SW480 (cell line): ENCODE data around the gene GMCL2.
A peak's percentile ranks its signal among the peaks of the same experiment; 100 is the strongest.

ENCODE experiments used
- DNase-seq: peaks from one replicate; pipeline ENCODE4 v3.0.0-alpha.2; 2016; ENCODE audit warnings: low spot score

GMCL2 gene

GRCh38 chr5:178177569-178177968 lies 9.6 kb downstream of the GMCL2 start:
- DNase-seq = no peak

- DNase-seq = no peak
Observed at GRCh38 chr5:178176791-178177190, 10.4 kb downstream of the GMCL2 start.

- DNase-seq = no peak
Observed at GRCh38 chr5:178174456-178174855, 12.7 kb downstream of the GMCL2 start.

GRCh38 chr5:178170455-178170854 lies 16.7 kb downstream of the GMCL2 start:
- DNase-seq = no peak

- DNase-seq = no peak
Observed at GRCh38 chr5:178165581-178165980, 21.6 kb downstream of the GMCL2 start.

GRCh38 chr5:178163772-178164735 lies 23.1 kb downstream of the GMCL2 start:
- DNase-seq = peak; percentile 80

- no peak for DNase-seq
Observed at GRCh38 chr5:178162481-178162880, 24.7 kb downstream of the GMCL2 start.

- no peak for DNase-seq
Observed at GRCh38 chr5:178160176-178160575, 27.0 kb downstream of the GMCL2 start.

- no peak for DNase-seq
Observed at GRCh38 chr5:178155065-178155464, 32.1 kb downstream of the GMCL2 start.

GRCh38 chr5:178153530-178154340 lies 33.4 kb downstream of the GMCL2 start, which contains the start of gene NHP2:
NHP2 (minus strand) TSS chr5:178153885; CDS start chr5:178153817, 68 bp downstream.
- peak; percentile 99 for DNase-seq

- DNase-seq = no peak
Observed at GRCh38 chr5:178152491-178153444, 34.4 kb downstream of the GMCL2 start.

GRCh38 chr5:178150977-178151734 lies 36.0 kb downstream of the GMCL2 start:
- DNase-seq = no peak

- no peak for DNase-seq
Observed at GRCh38 chr5:178149199-178149932, 37.8 kb downstream of the GMCL2 start.

- no peak for DNase-seq
Observed at GRCh38 chr5:178147406-178147805, 39.8 kb downstream of the GMCL2 start.

- DNase-seq = peak; percentile 83
Observed at GRCh38 chr5:178145965-178146820, 41.0 kb downstream of the GMCL2 start.

- DNase-seq = no peak
Observed at GRCh38 chr5:178143901-178144300, 43.3 kb downstream of the GMCL2 start.

GRCh38 chr5:178143246-178143645 lies 43.9 kb downstream of the GMCL2 start:
- DNase-seq = no peak

- DNase-seq = no peak
Observed at GRCh38 chr5:178142642-178143041, 44.5 kb downstream of the GMCL2 start.

GRCh38 chr5:178141550-178141949 lies 45.6 kb downstream of the GMCL2 start:
- no peak for DNase-seq
